ENCODE results near the gene SCAF8.

- no peak for TF ChIP-seq POLR2A (IDR thresholded peaks at IDR 0.05)
- TF ChIP-seq CTCF (IDR thresholded peaks at IDR 0.05), result no peak
- no peak for TF ChIP-seq POLR2AphosphoS5 (IDR thresholded peaks at IDR 0.05)
- TF ChIP-seq EP300 (IDR thresholded peaks at IDR 0.05), result no peak
These were observed 7.4 kb downstream of the SCAF8 start for GRCh38 chr6:154740658-154741057.

Measured in sigmoid colon (tissue), 4 donors.